Measurements from ENCODE around the gene PJA2. TPM values are rescaled to one million over a fixed set of nuclear protein-coding genes. Genes with fewer than 3 reads are reported as not detected.

Gene PJA2, protein sequence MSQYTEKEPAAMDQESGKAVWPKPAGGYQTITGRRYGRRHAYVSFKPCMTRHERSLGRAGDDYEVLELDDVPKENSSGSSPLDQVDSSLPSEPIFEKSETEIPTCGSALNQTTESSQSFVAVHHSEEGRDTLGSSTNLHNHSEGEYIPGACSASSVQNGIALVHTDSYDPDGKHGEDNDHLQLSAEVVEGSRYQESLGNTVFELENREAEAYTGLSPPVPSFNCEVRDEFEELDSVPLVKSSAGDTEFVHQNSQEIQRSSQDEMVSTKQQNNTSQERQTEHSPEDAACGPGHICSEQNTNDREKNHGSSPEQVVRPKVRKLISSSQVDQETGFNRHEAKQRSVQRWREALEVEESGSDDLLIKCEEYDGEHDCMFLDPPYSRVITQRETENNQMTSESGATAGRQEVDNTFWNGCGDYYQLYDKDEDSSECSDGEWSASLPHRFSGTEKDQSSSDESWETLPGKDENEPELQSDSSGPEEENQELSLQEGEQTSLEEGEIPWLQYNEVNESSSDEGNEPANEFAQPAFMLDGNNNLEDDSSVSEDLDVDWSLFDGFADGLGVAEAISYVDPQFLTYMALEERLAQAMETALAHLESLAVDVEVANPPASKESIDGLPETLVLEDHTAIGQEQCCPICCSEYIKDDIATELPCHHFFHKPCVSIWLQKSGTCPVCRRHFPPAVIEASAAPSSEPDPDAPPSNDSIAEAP
- total RNA-seq = 10 to 100 TPM; 28.8 to 75.5 (median 51.4) TPM

DNA sequence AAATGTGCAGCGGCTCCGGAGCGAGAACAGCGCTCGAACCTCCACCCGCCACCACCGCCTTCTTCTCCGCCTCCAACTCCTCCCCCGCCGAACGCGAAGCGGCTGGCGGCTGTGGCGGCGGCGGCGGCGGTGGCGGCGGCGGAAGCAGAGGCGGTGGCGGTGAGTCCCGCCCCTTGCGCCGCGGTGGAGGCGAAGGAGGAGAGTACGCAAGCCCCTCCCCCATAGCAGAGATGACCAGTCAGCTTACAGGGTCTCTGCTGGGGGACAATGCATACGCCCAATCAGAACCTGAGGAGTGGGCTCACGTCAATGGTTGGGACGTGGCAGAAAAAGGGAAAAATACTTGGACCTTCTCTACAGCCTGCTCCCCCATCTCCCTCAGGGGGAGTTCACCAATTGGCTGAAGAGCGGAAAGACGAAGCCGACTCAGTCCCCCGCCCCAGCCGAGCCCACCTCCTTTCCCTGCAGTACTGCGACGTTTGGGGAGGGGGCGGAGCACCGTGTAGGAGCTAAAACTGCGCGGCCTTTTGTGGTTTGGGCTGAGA lies at the start of gene PJA2:
TSS of gene PJA2 (minus strand) at position 131 of the 545 bp plus-strand sequence. CDS start 26,541 bp downstream, outside the sequence.
- no peaks in the 10 kb centered on the region for H3K36me3 ChIP-seq
- peaks cover 7 to 72% (median 19%) of the 10 kb centered on the region in 3 donors for H3K4me1 ChIP-seq
- H3K4me3 ChIP-seq = peak within 1 kb of the TSS; percentile 78 to 91 (median 90)
- no peaks in the 10 kb centered on the region for H3K9me3 ChIP-seq
- H3K27ac ChIP-seq = peak within 1 kb of the TSS; percentile 98 to 99 (median 98)
- peak; percentile 98 for DNase-seq
- TF ChIP-seq, protein P1, sequence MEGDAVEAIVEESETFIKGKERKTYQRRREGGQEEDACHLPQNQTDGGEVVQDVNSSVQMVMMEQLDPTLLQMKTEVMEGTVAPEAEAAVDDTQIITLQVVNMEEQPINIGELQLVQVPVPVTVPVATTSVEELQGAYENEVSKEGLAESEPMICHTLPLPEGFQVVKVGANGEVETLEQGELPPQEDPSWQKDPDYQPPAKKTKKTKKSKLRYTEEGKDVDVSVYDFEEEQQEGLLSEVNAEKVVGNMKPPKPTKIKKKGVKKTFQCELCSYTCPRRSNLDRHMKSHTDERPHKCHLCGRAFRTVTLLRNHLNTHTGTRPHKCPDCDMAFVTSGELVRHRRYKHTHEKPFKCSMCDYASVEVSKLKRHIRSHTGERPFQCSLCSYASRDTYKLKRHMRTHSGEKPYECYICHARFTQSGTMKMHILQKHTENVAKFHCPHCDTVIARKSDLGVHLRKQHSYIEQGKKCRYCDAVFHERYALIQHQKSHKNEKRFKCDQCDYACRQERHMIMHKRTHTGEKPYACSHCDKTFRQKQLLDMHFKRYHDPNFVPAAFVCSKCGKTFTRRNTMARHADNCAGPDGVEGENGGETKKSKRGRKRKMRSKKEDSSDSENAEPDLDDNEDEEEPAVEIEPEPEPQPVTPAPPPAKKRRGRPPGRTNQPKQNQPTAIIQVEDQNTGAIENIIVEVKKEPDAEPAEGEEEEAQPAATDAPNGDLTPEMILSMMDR (IDR thresholded peaks at IDR 0.05) = peak; percentile 25 to 62 (median 52)
- peak in 3 of 4 donors; percentile 69 to 89 (median 84) for TF ChIP-seq POLR2A (IDR thresholded peaks at IDR 0.05)
- 0% methylated on average over 5 of the region's 44 CpGs; no CpG with 5 or more reads in 1 of the 2 donors for WGBS, 2 donors
- intact Hi-C loops (cut with DNase I) = no loop called here
- no peaks in the 10 kb centered on the region for H3K27me3 ChIP-seq

DNA sequence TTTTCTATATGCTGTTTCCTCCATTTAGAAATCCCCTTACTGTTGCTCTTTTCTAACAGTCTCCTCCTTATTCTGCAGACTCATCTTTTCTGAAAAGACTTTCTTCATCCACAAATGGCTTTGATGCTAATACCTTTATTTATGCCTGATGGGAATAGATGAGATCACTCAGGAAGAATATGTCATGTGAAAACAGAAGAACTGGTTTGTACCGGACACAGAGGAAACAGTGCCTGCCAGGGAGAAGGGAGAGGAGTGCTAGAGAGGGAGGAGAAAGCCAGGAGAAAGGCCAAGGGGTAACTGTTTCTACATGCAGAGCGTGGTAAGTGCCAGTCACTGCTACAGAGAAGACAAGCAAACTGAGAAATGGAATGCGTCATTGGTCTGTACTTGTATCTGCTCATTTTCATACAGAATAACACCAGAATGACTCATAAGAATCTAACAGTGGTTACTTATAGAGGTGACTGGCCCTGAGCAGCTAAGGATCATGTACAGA lies 45.9 kb upstream of the PJA2 start:
- no peaks in the 10 kb centered on the region for H3K36me3 ChIP-seq
- H3K27me3 ChIP-seq = no peaks in the 10 kb centered on the region
- peak overlapping the region; percentile 47 to 64 (median 48) for H3K27ac ChIP-seq
- TF ChIP-seq POLR2A (IDR thresholded peaks at IDR 0.05) = no peak
- TF ChIP-seq, protein P1 (IDR thresholded peaks at IDR 0.05) = no peak
- H3K4me3 ChIP-seq = no peak overlapping the region
- intact Hi-C loops (cut with DNase I) = no loop called here
- H3K9me3 ChIP-seq = no peaks in the 10 kb centered on the region
- 4 to 9% methylated on average over 3 of the region's 3 CpGs for whole genome bisulfite sequencing, 2 donors
- DNase-seq = peak; percentile 1
- peaks cover 0 to 31% (median 22%) of the 10 kb centered on the region in 3 donors for H3K4me1 ChIP-seq

GRCh38 chr5:109454731-109455505 lies 45.1 kb upstream of the PJA2 start:
- H3K4me1 ChIP-seq = peaks cover 0 to 31% (median 22%) of the 10 kb centered on the region in 3 donors
- peak overlapping the region; percentile 47 to 64 (median 48) for H3K27ac ChIP-seq
- TF ChIP-seq, protein P1 (IDR thresholded peaks at IDR 0.05) = no peak
- TF ChIP-seq POLR2A (IDR thresholded peaks at IDR 0.05) = no peak
- no peak for DNase-seq
- no peaks in the 10 kb centered on the region for H3K9me3 ChIP-seq
- intact Hi-C loops (cut with DNase I) = no loop called here
- 23 to 26% methylated on average over 6 of the region's 6 CpGs for WGBS, 2 donors
- H3K4me3 ChIP-seq = no peak overlapping the region
- H3K36me3 ChIP-seq = no peaks in the 10 kb centered on the region
- no peaks in the 10 kb centered on the region for H3K27me3 ChIP-seq

GRCh38 chr5:109453251-109453650 lies 43.5 kb upstream of the PJA2 start:
- H3K36me3 ChIP-seq = no peaks in the 10 kb centered on the region
- H3K9me3 ChIP-seq = no peaks in the 10 kb centered on the region
- DNase-seq = no peak
- no peak overlapping the region for H3K4me3 ChIP-seq
- H3K27me3 ChIP-seq = no peaks in the 10 kb centered on the region
- peaks cover 0 to 35% (median 22%) of the 10 kb centered on the region in 3 donors for H3K4me1 ChIP-seq
- intact Hi-C loops (cut with DNase I) = no loop called here
- no peak for TF ChIP-seq POLR2A (IDR thresholded peaks at IDR 0.05)
- TF ChIP-seq, protein P1 (IDR thresholded peaks at IDR 0.05) = no peak
- no peak overlapping the region for H3K27ac ChIP-seq
